ENCODE measurements around the gene TMEM239.

TMEM239 gene

GRCh38 chr20:2835331-2835796 is 19.2 kb downstream of the TMEM239 start:
- no peak for TF ChIP-seq CTCF (IDR thresholded peaks at IDR 0.05; ENCODE audit: insufficient read depth, missing control alignments)
- FAIRE-seq (no peak), DNase-seq (ENCODE audit: insufficient read length, low spot score) (no peak)

GRCh38 chr20:2836035-2836434 is 19.9 kb downstream of the TMEM239 start:
- TF ChIP-seq CTCF (IDR thresholded peaks at IDR 0.05; ENCODE audit: insufficient read depth, missing control alignments) = no peak
- DNase-seq (ENCODE audit: insufficient read length, low spot score) = no peak
- FAIRE-seq = no peak

DNA sequence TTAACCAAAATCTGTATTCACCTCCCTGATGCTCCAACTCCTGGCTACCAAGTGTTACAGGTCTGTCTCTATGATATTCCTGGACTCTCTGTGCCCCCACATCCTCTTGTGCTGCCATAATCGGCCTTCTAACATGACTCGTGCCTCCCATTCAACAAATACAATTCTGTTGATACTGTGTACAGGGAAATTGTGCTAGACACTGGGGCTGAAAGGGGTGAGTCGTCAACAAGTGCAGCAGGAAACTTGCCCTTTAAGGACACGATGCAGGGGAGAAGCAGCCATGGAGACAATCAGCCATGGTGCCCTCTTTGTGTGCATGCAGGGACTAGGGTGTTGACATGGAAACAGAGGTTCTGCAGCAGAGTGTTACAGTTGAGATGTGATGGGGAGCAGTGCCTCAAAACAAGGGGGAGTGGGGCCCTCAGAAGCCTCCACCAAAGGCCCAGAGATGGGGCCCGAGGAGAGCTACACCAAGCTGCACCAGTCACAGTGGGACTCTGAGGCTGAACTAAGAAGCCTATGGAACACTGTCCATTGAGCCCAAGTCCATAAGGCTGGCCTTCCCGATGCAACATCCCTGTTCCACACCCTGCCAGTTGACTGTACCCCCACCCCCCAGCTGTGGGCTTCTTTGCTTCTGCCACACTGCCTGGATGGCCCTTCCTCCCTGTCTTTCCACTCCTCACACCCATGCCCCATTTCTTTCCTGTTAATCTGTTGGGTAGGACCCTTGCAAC is 21.2 kb downstream of the TMEM239 start:
- DNase-seq (ENCODE audit: insufficient read length, low spot score) (no peak), FAIRE-seq (no peak)
- no peak for TF ChIP-seq CTCF (IDR thresholded peaks at IDR 0.05; ENCODE audit: insufficient read depth, missing control alignments)

DNA sequence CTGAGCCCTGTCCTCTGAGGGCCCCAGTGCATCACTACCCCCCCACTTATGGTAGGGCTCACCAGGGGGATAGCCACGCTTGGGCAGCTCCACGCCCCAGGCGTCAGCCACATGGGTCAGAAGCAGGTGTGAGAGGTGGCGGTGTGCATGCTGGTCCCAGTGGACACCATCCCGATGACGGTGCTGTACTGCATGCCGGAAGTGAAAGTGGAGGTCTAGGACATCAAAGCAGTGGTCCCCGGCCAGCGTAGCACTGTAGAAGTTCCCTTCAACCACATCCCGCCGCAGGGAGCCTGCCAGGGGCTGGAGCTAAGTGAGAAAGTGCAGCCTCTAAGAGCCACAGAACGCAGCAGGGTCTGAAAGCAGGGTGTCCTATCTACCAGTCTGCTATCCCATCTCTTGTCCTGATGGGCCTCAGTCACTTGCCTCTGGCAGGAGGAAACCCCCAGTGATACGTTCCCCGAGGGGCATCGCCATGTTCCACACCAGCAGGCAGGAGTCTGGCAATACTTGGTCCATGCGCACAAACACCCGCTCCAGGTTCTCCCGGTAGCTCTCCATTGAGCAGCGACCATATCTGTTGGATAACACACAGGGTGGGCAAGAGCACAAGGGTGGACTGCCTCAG is 22.1 kb downstream of the TMEM239 start:
- TF ChIP-seq CTCF (IDR thresholded peaks at IDR 0.05; ENCODE audit: insufficient read depth, missing control alignments) = no peak
- DNase-seq (ENCODE audit: insufficient read length, low spot score) = no peak
- no peak for FAIRE-seq

- DNase-seq (ENCODE audit: insufficient read length, low spot score) (no peak), FAIRE-seq (no peak)
- TF ChIP-seq CTCF (IDR thresholded peaks at IDR 0.05; ENCODE audit: insufficient read depth, missing control alignments) = no peak
Measured at GRCh38 chr20:2838847-2839671, 22.9 kb downstream of the TMEM239 start.

- DNase-seq (ENCODE audit: insufficient read length, low spot score) = no peak
- TF ChIP-seq CTCF (IDR thresholded peaks at IDR 0.05; ENCODE audit: insufficient read depth, missing control alignments) = no peak
- no peak for FAIRE-seq
Measured at GRCh38 chr20:2839732-2840137, 23.6 kb downstream of the TMEM239 start.
